Lower lobe of right lung (tissue), 2 donors: Measurements from ENCODE around the gene SAMD10. TPM values are rescaled to one million over a fixed set of nuclear protein-coding genes. Genes with fewer than 3 reads are reported as not detected.
A peak's percentile ranks its signal among the peaks of the same experiment; 100 is the strongest.

ENCODE experiments used
- ATAC-seq, 2 donors: fragments of 200-7000 bp; cut with Tn5 transposase; one replicate each; pipeline ENCODE4 v1.9.1; 2020 to 2022; ENCODE audit warnings: mild to moderate bottlenecking in 2 of 2, moderate library complexity in 2 of 2
- DNase-seq: peaks from one replicate; pipeline ENCODE4 v3.0.0-alpha.2; 2020
- H3K27ac ChIP-seq: fragments of 200-600 bp; one replicate; pipeline ENCODE4 v1.8.0; 2022
- H3K27me3 ChIP-seq: fragments of 200-600 bp; one replicate; pipeline ENCODE4 v1.8.0; 2022; ENCODE audit warnings: low read depth
- H3K36me3 ChIP-seq: fragments of 200-600 bp; one replicate; pipeline ENCODE4 v1.8.0; 2022; ENCODE audit warnings: mild to moderate bottlenecking
- H3K4me1 ChIP-seq: fragments of 200-600 bp; one replicate; pipeline ENCODE4 v1.8.0; 2022
- H3K4me3 ChIP-seq: fragments of 200-600 bp; one replicate; pipeline ENCODE4 v1.8.0; 2022; ENCODE audit warnings: mild to moderate bottlenecking
- H3K9me3 ChIP-seq: fragments of 200-600 bp; one replicate; pipeline ENCODE4 v1.8.0; 2022
- CTCF ChIP-seq: fragments of 200-600 bp; IDR thresholded peaks from one replicate; pipeline ENCODE4 v1.8.0; 2022; ENCODE audit warnings: antibody characterized with exemption, mild to moderate bottlenecking
- intact Hi-C: fragments of 100-400 bp; cut with DNase I; formaldehyde crosslinking; loops from one replicate; pipeline ENCODE4 v1.11.0; 2022
- total RNA-seq: library from RNA; stranded (reverse); fragmentation: NEBNext Ultra II Directional; extraction: Animal tissue kit (Norgen Biotek cat#: 25700); gene quantifications from one replicate; pipeline ENCODE4 v1.2.1, GENCODE V29; 2021
- donor health status: DM: no; HTN: yes; CAD: no; lungs with severe emphysema.

The SAMD10 gene
- total RNA-seq, 1 donor from 2014 or later: 3.6 TPM

- Histone ChIP-seq H3K27me3 (no peaks in the 10 kb centered on the region), H3K4me1 (peaks cover 9% of the 10 kb centered on the region), H3K36me3 (peaks cover 90% of the 10 kb centered on the region), H3K9me3 (no peaks in the 10 kb centered on the region), H3K27ac (no peak overlapping the region), H3K4me3 (no peak overlapping the region)
- no peak for TF ChIP-seq CTCF
- DNase-seq (no peak), ATAC-seq (peak in 1 of 2 donors; percentile 18)
- intact Hi-C loops: no loop called here
Measured at GRCh38 chr20:64005394-64005793, 26.0 kb upstream of the SAMD10 start.

GRCh38 chr20:64003960-64004725, 24.7 kb upstream of the SAMD10 start:
- Histone ChIP-seq H3K9me3 (no peaks in the 10 kb centered on the region), H3K27ac (no peak overlapping the region), H3K4me1 (peaks cover 9% of the 10 kb centered on the region), H3K36me3 (peaks cover 94% of the 10 kb centered on the region), H3K27me3 (no peaks in the 10 kb centered on the region), H3K4me3 (no peak overlapping the region)
- no peak for TF ChIP-seq CTCF
- ATAC-seq (peak; percentile 33 to 35), DNase-seq (no peak)
- intact Hi-C loops: no loop called here

- peaks cover 98% of the 10 kb centered on the region for H3K36me3 ChIP-seq
- no peak for DNase-seq
- TF ChIP-seq CTCF: no peak
- ATAC-seq: no peak
- H3K27ac ChIP-seq: no peak overlapping the region
- H3K9me3 ChIP-seq: no peaks in the 10 kb centered on the region
- H3K4me3 ChIP-seq: no peak overlapping the region
- H3K4me1 ChIP-seq: peaks cover 9% of the 10 kb centered on the region
- no peaks in the 10 kb centered on the region for H3K27me3 ChIP-seq
- intact Hi-C loops: no loop called here
Measured at GRCh38 chr20:64001607-64002011, 22.2 kb upstream of the SAMD10 start.

- DNase-seq (no peak), ATAC-seq (no peak)
- Histone ChIP-seq H3K27ac (no peak overlapping the region), H3K4me3 (no peak overlapping the region), H3K9me3 (no peaks in the 10 kb centered on the region), H3K27me3 (no peaks in the 10 kb centered on the region), H3K36me3 (peaks cover 98% of the 10 kb centered on the region), H3K4me1 (peaks cover 9% of the 10 kb centered on the region)
- TF ChIP-seq CTCF: no peak
- intact Hi-C loops: no loop called here
Measured at GRCh38 chr20:64000906-64001305, 21.5 kb upstream of the SAMD10 start.

- Histone ChIP-seq H3K4me3 (no peak overlapping the region), H3K4me1 (peaks cover 39% of the 10 kb centered on the region), H3K27ac (no peak overlapping the region), H3K27me3 (no peaks in the 10 kb centered on the region), H3K9me3 (no peaks in the 10 kb centered on the region), H3K36me3 (peaks cover 53% of the 10 kb centered on the region)
- DNase-seq: no peak
- intact Hi-C loops: no loop called here
- ATAC-seq: no peak
- TF ChIP-seq CTCF: no peak
Measured at GRCh38 chr20:63982937-63983336, 3.5 kb upstream of the SAMD10 start.
